Activated CD8-positive, alpha-beta memory T cell treated with anti-CD3 and anti-CD28 coated beads for 4 hours (primary cell): ENCODE measurements around the gene PRKCQ.
"Not testable (repeated sequence)": the region's sequence is repeated elsewhere in the genome, so short reads cannot be mapped to it uniquely, and the experiment has no call there.

ENCODE experiments used
- DNase-seq, 2 donors: peaks; one replicate each; pipeline ENCODE4 v3.0.0-alpha.2; 2020; ENCODE audit warnings: low read depth in 2 of 2

PRKCQ gene

DNA sequence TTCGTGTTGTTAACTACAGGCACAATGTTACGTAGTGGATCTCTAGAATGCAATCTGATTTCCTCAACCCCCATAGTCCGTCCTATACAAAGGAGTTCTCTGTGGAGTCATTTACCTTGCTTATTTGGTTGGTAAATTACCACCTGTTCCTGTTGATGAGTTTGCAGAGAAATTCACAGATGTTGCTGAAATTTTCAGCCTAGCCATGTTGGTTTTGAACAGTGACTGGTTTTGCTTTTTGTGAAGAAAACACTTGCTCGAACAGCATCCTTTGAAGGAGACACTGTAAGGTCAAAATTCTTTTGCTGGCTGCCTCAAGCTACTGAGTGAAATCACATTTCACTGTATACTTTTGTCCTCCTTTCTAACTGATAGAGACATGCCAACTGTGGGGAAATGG lies 15.4 kb upstream of the PRKCQ start:
- no peak for DNase-seq

DNA sequence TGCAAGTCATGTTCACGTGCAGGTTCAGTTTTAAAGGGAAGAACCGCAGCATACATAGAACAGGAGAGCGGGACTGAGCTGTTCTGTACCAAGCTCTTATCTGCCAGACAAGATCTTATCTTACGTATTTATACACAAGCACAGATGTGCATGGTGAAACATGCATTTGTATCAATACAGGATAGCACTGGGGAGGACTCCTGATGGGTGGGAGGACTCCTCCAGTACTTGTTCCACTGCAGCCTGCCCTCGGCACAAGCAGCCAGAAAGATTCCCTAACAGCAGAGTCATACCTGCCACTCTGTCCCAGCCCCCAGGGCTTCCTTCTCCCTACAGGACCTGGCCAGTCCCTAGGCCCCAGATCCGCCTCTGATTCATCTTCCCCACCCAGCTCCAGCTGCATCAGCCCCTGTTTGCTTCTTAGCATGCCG lies 13.2 kb upstream of the PRKCQ start:
- DNase-seq, result no peak

DNA sequence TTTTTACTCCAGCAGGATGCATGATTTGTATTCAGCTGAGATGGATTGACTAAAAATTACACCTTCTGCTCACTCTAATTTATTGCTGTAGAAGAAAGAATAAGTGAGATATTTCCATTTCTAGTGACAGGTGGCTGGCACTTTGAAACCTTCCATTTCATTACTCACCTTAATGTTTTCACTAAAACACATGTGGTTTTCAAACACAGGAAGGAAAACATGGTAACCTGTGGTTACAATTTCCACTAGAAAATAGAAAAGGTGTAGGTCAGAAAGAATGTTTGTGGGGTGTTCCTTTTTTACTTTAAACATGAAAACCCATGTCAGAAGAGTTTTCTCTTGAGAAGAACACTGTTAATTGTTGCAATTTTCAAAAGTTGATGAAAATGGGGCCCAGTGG lies 12.0 kb upstream of the PRKCQ start:
- no peak for DNase-seq

DNA sequence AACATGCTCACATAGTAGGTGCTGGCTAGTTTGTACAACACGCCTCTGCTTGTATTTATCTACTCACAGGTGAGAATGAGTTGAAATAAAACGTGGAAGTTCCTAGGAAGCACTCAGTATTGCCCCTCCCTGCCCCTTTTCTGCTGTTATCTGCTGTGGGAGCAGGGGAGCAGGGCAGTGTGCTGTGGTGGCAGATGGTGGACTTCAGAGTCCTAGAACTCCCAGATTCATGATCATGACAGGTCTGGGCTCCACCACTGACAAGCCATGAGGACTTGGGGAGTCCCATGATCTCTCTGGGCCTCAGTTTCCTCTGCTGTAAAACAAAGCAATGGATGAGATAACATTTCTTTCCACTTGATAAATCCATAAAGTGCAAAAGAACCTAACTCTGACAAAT lies 11.6 kb upstream of the PRKCQ start:
- DNase-seq, result no peak

DNA sequence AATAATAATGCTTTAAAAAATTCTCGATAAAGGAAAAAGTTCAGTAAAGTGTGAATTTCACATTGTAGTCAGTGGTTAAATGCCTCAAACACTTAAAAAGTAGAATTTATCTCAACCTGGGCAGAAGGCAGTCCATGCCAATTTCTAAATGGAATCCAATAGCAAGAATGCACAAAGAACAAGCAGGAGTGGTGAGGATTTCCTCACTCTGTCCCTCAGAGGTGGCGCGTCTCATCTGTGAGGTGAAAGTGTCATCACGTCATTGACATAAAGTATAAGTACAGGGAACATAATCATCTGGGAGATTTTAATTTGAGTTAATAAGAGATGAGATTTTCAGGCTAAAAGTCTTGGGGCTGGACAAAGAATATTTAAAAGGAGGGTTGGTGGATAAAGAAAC lies 10.0 kb upstream of the PRKCQ start:
- no peak for DNase-seq

DNA sequence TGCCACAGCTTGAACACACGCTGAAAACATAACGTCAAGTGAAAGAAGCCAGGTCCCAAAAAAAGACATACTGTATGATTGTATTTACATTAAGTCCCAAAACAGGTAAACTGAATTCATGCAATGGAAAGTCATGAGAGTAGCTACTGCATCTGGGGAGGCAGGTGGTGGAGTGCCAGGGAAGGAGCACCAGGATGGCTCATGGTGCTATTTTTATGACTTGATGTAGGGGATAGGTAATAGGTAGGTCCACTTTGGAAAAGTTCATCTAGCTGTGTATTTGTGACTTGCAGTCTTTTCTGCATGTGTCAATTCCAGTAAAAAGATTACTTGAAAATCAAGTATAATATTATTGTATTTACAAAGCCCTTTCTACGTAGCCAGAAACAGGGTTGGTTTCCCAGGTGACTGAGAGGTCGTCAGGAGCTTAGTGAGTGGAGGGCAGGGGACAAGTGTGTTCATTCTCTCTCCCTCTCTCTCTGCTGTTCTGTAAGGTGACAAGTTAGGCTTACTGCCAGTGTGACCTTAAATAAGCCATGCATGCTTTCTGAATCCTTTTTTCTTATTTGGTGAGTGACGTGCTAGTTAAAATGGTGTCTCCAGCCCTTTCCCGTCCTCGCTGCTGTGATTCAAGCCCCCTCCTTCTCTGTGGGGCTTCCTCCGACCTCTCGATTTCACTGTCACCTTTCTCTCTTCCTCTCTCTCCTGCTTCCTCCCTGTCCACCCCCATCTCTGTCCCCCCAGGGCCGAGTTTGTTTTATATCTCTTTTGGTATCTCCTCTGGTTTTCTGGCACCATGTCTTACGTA lies 9.4 kb upstream of the PRKCQ start:
- DNase-seq, result no peak

DNA sequence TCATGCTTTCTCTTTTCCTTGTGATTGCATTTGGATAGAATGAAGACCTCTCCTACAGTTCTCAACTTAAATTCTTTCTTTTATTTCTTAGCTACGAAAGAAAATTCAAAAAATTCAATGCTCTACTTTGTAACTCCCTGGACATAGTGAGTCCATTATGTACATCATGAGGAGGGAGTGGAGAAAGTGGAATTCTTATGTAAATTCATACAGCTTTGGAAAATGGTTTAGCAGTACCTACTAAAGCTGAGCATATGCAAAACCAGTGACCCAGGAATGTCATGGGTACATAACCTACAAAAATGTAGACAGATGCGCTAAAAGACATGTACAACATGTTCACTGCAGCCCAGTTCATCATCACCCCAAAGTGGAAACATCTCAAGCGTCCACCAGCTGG lies 8.8 kb upstream of the PRKCQ start:
- no peak for DNase-seq

DNA sequence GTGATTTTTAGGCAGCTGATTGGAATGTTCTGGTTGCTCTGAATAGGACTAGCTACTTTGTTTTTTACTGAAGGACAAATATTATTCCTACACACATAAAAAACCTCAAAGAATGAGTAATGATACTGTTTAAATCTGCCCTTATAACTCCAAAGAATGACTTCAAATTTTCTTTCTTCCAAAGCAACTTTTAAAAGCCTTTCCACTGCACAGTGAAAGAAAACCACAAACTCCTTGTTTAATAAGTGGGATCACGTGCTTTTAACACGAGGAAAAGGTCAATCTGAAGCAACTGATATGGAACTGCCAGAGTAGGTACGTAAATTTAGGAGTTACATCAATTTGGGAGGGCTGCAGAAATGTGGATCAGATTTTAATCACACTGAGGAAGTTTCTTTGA lies 8.0 kb upstream of the PRKCQ start:
- DNase-seq, result no peak

DNA sequence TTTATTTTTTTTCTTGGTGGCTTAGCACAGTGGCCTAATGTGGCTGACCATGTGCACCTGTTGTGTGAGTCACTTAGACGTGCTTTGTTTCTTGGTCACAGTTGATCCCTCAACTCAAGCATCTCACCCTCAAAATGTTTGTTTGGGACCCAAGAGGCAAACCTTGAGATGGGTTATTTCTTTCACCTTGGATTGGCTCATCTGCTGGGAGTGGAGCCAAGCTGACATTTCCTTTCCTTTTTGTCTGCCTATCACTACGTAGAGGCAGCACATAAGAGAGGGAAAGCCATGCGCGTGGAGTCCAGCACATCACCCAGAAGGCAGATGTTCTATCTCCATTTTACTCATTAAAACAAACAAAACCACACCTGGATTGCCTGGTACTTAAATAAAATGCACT lies 6.4 kb upstream of the PRKCQ start:
- no peak for DNase-seq

DNA sequence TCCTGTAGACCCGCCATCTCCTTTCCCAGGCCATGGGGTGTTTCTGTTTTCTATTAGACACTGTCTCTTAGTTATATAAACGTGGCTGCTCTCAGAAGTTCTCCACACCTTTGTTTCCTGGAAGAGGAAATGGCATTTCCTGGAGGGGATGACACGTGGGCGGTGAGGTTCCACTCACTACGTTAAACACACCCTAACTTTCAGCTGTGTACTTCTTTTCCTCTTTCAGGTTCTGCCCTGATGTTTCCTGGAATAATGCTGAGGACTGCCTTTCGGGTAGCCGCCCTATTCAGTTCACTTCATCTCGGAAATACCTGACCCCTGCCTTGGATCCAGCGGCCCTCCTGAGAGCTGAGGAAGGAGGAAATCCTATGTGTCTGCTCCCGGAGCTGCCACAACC lies 3.4 kb upstream of the PRKCQ start:
- DNase-seq, result peak; percentile 62 to 78

DNA sequence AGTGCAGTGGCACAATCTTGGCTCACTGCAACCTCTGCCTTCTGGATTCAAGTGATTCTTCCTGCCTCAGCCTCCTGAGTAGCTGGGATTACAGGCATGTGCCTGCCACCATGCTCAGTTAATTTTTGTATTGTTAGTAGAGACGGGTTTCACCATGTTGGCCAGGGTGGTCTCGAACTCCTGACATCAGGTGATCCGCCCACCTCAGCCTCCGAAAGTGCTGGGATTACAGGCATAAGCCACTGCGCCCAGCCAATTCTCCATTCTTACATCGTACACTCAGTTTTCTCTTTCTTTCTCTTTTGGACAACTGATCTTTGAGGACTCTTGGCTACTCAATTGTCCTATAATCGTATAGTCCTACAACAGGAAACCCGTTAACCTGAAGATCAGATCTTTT lies 2.8 kb upstream of the PRKCQ start:
- not testable (repeated sequence) for DNase-seq

DNA sequence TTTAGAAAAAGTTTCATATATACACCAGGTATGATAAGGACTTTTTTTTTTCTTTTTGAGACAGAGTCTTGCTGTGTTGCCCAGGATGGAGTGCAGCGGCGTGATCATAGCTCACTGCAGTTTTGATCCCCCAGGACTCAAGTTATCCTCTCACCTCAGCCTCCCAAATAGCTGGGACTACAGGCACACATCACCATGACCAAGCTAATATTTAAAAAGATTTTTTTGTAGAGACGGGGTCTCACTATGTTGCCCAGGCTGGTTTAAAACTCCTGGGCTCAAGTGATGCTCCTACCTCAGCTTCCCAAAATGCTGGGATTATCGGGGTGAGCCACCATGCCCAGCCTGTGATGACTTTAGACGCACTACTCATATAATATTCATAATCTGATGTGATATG lies 2.2 kb upstream of the PRKCQ start:
- no peak for DNase-seq

DNA sequence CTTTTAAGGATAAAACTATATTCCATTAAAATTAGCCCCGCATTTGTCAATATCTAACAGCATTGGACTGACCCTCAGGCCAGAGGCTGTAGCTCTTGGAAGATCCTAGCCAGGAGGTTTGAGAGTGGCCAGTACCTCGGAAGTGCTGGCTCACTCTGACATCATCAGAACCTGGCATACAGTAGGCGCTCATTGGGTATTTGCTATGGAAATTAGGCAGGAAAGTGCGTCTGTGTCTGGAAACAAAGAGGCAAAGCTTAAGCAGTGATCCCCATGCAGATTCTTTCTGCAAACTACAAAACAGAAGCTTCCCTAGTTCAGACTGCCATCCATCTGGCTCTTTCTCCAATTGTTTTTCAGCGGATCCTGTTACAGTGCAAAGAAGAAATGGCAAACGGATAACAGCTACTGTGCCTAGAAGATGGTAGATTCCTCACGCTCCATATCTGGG lies 1.7 kb upstream of the PRKCQ start:
- DNase-seq, result no peak

DNA sequence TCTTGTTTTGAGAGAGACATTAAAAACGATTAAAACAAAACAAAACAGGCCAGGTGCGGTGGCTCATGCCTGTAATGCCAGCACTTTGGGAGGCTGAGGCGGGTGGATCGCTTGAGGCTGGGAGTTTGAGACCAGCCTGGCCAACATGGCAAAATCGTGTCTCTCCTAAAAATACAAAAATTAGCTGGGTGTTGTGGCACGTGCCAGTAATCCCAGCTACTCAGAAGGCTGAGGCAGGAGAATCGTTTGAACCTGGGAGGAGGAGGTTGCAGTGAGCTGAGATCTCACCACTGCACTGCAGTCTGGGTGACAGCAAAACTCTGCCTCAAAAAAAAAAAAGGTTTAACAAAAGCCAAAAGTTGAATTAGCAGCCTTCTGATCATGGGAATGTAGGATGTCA lies 1.1 kb upstream of the PRKCQ start:
- not testable (repeated sequence) for DNase-seq

DNA sequence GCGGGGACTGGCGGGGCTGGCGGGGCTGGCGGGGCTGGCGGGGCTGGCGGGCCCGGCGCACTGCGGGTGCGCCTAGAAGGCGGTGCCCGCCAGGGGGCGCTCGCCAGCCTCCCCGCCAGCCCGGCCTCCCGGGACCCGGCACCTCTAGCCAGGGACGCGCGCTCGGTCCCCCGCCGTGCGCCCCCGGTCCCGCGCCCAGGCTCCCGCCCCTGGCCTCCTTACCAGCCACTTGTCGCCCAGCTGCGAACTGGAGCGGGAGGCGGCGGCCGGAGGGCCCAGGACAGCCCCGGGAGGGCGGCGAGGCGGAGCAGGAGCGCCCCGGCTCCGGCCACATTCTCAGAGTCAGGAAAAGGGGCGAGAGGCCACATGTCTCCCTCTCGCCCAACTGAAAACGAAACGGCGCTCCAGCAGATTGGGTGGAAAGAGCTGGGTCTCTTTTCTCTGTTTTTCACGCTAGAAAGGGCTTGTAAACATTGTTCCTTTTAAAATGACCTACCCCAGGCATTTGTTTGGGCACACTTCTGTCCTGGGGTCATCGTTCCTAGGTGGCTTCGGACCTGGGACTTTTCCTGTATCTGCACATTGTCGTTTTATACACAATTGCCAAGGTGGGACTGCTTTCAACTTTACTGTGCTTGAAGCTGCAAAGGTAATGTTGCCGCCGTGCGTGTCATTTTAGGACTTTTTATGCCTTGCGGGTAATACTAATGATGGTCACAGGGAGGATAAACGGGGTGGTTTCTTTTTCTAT lies 378 bp upstream of the PRKCQ start:
- DNase-seq, result peak; percentile 67

DNA sequence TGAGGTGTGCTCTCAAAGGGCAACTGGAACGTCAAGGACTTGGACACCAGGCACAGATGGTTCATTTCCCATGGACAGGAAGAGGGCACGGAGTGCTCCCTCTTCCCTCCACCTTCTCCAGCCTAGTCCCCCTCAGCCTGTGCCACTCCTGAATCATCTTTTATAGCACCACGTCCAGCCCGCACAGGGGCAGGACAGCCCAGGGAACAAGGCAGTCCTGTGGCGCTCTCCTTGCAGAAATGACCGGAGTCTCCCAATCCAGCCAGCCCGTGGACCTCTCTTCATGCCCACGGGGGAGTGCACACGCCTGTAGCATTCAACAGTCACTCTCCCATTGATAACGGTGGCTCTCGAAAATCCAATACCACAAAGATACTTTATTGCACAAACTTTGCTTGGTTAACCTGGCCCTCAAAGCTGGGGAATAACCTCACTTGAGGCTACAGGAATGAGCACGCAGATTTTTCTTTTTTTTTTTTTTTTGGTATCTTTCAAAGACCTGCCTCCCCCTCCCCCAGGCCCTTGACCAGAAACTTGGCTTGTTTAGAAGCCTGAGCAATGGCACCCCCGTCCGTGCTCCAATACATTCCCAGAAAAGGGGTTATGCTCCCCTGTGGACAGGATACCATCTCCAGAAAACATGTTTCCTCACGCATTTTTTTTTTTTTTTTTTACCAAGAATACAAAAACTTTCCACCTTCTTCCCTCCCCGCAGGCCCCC lies 733 bp downstream of the PRKCQ start:
- no peak for DNase-seq

DNA sequence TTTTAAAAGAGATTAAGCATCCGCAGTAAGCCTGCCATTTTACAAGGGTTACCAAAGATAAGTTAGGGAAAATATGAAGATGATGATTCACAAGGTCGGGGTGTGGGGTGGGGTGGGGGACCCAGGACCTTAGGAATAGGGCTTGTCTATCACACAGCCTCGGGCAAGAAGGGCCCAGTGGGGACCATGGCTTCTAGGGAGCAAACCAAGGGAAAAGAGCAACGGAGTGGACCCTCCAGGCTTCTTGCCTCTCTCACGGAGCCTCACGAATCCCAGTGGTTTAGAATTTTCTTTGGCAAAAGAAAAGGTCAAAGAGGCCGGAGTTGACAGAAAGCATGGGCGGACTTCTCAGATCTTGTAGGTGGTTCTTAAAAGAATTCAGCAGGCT lies 1.3 kb downstream of the PRKCQ start:
- DNase-seq, result no peak

DNA sequence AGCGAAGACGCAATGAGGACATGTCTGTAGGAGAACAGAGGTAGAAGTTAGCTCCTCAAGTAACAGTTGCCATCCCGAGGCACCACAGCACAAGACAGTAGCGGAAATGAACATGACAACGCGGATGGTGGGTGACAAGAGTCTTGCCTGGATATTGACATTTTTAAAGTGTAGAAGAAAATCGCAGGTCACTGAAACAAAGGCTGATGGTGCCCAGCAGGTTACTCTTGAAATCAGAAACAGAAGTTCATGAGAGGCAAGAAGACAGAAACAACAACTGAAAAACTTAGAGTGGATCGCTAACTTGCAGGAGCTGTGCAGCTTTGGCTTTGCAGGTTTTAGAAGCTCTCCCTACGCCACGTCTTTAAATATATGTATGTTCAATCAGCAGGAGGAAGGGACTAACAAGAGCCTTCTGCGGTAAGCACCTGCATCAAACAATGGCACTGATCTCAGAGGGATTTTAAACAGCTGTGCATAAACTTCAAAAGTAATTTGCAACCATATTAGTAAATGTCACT lies 1.8 kb downstream of the PRKCQ start:
- DNase-seq, result no peak

DNA sequence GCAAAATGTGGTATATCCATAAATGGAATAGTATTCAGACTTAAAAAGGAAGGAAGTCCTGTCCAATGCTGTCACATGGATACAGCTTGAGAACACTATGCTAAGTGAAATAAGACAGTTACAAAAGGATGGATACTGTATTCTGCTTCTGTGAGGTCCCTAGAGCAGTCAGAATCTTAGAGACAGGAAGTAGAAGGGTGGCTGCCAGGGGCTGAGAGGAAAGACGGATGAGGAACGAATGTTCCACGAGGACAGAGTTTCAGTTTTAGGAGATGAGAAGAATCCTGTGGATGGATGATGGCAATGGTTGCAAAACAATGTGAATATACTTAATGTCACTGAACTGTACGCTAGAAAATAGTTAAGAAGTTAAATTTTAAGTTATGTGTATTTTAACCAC lies 3.8 kb downstream of the PRKCQ start:
- no peak for DNase-seq

DNA sequence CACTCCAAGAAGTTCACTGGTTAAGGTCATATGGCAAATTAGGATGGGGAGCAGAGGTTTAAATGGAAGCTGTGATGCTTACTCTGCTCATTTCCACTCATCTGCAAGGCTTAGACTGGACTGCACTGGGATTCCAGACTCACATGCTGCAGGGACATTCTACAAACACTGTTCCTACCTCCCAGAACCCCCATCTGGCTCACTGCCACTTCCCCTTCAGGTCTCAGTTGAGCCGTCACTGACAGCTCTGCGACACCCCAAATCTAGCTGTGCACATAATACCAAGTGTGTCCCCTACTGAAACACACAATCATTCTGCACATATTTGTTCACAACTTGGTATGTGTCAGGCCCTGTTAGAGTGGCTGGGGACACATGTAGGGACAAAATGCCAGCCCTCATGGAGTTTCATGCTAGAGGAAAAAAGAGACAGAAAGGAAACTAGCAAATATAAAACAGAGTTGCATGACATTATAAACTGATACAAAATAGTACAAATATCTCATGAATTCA lies 5.4 kb downstream of the PRKCQ start:
- DNase-seq, result no peak

DNA sequence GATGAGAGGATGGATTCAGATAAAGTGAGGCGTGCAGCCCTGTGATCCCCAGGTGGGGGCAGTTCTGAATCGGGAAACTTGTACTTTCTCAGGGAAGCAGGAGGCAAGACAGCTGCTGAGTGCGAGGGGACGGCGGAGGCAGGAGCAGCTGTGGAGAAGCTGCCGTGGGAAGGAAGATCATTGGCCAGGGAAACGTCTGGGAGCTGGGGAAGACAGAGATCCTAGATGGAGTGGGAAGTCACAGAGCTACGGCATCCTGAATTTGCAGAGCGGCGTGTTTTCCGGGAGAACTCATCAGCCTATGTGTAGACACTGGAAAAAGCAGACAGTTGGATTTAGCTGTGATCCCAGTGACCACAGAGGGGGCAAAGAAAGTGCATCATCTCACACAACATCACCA lies 9.2 kb downstream of the PRKCQ start:
- DNase-seq, result no peak

DNA sequence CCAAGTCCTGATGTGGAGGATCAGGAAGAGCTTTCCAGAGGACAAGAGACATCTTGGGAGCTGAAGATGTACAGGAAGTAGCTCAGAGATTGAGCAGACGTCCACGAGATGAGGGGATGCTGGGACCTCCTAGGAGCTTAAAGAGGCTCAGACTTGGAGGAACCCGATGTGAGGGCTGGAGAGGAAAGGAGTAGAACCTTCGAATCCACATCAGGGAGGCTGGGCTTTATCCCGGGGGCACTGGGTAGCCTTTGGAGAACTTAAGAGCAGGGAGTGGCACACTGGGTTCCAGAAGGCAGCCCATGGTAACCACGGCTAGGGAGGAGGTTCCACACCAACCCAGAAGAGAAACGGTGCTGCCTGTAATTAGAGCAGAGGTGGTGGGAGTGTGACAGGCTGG lies 10.8 kb downstream of the PRKCQ start:
- no peak for DNase-seq
